CD4-positive, alpha-beta T cell (primary cell): Measurements from ENCODE around the gene SGMS2. TPM values are rescaled to one million over a fixed set of nuclear protein-coding genes. Genes with fewer than 3 reads are reported as not detected.

Experiments
- ATAC-seq: fragments of 200-7000 bp; cut with Tn5 transposase; one replicate; pipeline ENCODE4 v1.10.0; 2022; ENCODE audit warnings: mild to moderate bottlenecking; ENCODE audit not compliant: poor library complexity
- CTCF ChIA-PET: fragments of 350-600 bp; sonication (Branson Sonifier 250); formaldehyde crosslinking; loops from one replicate; lab custom pipeline; 2021; ENCODE audit warnings: antibody characterized with exemption, inconsistent platforms; lab: Charles Lee
- POLR2A ChIA-PET: fragments of 350-600 bp; sonication (Branson Sonifier 250); formaldehyde crosslinking; loops from one replicate; lab custom pipeline; 2021; ENCODE audit warnings: antibody characterized with exemption, inconsistent platforms; lab: Charles Lee
- DNase-seq, 14 experiments: peaks; one replicate each; pipeline ENCODE4 v3.0.0-alpha.2; 2013 to 2020; ENCODE audit warnings: mixed read lengths in 2 of 14
- H3K27ac ChIP-seq, 2 donors: one replicate each; pipeline versions ENCODE4 v1.5.1 to v1.7.0; 2013; ENCODE audit warnings: low read length in 2 of 2, low read depth in 1 of 2, mild to moderate bottlenecking in 1 of 2
- H3K27me3 ChIP-seq, 2 experiments: 1 replicate in 1 of 2; 2 replicates in 1 of 2; pipeline versions ENCODE4 v1.6.1 to v1.7.0; 2013; ENCODE audit warnings: low read length in 2 of 2, control low read depth in 1 of 2, mild to moderate bottlenecking in 1 of 2, moderate library complexity in 1 of 2; ENCODE audit not compliant: insufficient read depth in 2 of 2, control insufficient read depth in 1 of 2
- H3K36me3 ChIP-seq: one replicate; pipeline ENCODE4 v1.6.1; 2013; ENCODE audit warnings: low read length, control low read depth; ENCODE audit not compliant: insufficient read depth
- H3K4me1 ChIP-seq: one replicate; pipeline ENCODE4 v1.6.1; 2013; ENCODE audit warnings: low read length, control low read depth; ENCODE audit not compliant: insufficient read depth
- H3K4me3 ChIP-seq: one replicate; pipeline ENCODE4 v1.5.1; 2013; ENCODE audit warnings: mild to moderate bottlenecking, low read length, moderate library complexity
- H3K9me3 ChIP-seq, 2 experiments: 1 replicate in 1 of 2; 2 replicates in 1 of 2; pipeline versions ENCODE4 v1.6.1 to v1.7.0; 2013; ENCODE audit warnings: low read length in 2 of 2, mild to moderate bottlenecking in 2 of 2, control low read depth in 1 of 2, moderate library complexity in 1 of 2; ENCODE audit not compliant: control insufficient read depth in 1 of 2, insufficient read depth in 1 of 2
- H3K27ac Mint-ChIP-seq: one replicate; pipeline ENCODE4 v1.8.0; 2020; ENCODE audit warnings: mixed read lengths
- H3K27me3 Mint-ChIP-seq: one replicate; pipeline ENCODE4 v1.8.0; 2021; ENCODE audit warnings: mixed read lengths
- H3K36me3 Mint-ChIP-seq: one replicate; pipeline ENCODE4 v1.8.0; 2021; ENCODE audit warnings: low read depth, mixed read lengths
- H3K4me1 Mint-ChIP-seq: one replicate; pipeline ENCODE4 v1.8.0; 2021; ENCODE audit warnings: low read depth, mixed read lengths
- H3K4me3 Mint-ChIP-seq: one replicate; pipeline ENCODE4 v1.8.0; 2020; ENCODE audit warnings: mild to moderate bottlenecking, mixed read lengths
- H3K9me3 Mint-ChIP-seq: one replicate; pipeline ENCODE4 v1.8.0; 2020; ENCODE audit warnings: mixed read lengths
- intact Hi-C, 2 experiments: fragments of 100-400 bp; cut with DNase I in 1 of 2; cut with micrococcal nuclease in 1 of 2; formaldehyde crosslinking; loops; one replicate each; pipeline versions ENCODE4 v1.15.1 to v1.9.0; 2023 to 2025; cut with DNase I, micrococcal nuclease
- total RNA-seq, 174 experiments: library from RNA in 2 of 174; stranded (reverse) in 2 of 174; gene quantifications; one replicate each; pipeline ENCODE4 v1.2.3 and lab custom pipeline; 2021 to 2026
- TF ChIP-seq, protein P1 (sequence below): fragments of 200-600 bp; IDR thresholded peaks from one replicate; pipeline ENCODE4 v1.8.0; 2022; ENCODE audit warnings: antibody characterized with exemption, mild to moderate bottlenecking

SGMS2 gene
- total RNA-seq, 2 experiments from 2014 or later: 0.08 TPM; not detected in 1

- TF ChIP-seq, protein P1, sequence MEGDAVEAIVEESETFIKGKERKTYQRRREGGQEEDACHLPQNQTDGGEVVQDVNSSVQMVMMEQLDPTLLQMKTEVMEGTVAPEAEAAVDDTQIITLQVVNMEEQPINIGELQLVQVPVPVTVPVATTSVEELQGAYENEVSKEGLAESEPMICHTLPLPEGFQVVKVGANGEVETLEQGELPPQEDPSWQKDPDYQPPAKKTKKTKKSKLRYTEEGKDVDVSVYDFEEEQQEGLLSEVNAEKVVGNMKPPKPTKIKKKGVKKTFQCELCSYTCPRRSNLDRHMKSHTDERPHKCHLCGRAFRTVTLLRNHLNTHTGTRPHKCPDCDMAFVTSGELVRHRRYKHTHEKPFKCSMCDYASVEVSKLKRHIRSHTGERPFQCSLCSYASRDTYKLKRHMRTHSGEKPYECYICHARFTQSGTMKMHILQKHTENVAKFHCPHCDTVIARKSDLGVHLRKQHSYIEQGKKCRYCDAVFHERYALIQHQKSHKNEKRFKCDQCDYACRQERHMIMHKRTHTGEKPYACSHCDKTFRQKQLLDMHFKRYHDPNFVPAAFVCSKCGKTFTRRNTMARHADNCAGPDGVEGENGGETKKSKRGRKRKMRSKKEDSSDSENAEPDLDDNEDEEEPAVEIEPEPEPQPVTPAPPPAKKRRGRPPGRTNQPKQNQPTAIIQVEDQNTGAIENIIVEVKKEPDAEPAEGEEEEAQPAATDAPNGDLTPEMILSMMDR: no peak
- POLR2A ChIA-PET: no interaction called here
- Histone ChIP-seq H3K9me3 (peaks cover 4 to 8% of the 10 kb centered on the region in 2 experiments), H3K36me3 (peaks cover 17% of the 10 kb centered on the region), H3K27me3 (no peaks in the 10 kb centered on the region), H3K4me3 (no peak overlapping the region), H3K27ac (no peak overlapping the region), H3K4me1 (no peaks in the 10 kb centered on the region)
- peaks cover 8% of the 10 kb centered on the region for H3K9me3 Mint-ChIP-seq
- no peak for ATAC-seq
- CTCF ChIA-PET: no interaction called here
- peaks cover 77% of the 10 kb centered on the region for H3K36me3 Mint-ChIP-seq
- intact Hi-C loops: no loop called here
- no peak overlapping the region for H3K27ac Mint-ChIP-seq
- no peaks in the 10 kb centered on the region for H3K4me1 Mint-ChIP-seq
- no peak overlapping the region for H3K4me3 Mint-ChIP-seq
- H3K27me3 Mint-ChIP-seq: no peaks in the 10 kb centered on the region
- no peak for DNase-seq
Observed at GRCh38 chr4:107950746-107951540, 126.2 kb downstream of the SGMS2 start.

DNA sequence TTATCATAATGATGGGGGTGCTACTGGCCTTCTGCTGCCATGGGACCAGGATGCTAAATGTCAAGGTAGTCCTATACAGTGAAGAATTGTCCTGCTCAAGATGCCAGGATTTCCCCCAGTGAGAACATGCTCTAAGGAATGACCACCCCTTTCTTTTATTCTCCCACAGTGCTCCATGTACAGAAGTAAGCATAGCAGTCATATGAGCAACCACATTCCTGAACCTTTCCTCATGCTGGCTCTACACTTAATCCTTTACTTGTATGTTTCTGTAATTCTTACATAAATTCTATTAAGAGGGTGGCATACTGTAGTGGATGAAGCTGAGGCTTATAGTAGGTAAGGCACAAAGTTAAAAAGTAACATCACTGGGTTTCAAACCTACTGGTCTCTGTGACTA lies 126.8 kb downstream of the SGMS2 start:
- no peak overlapping the region for H3K27ac ChIP-seq
- no peaks in the 10 kb centered on the region for H3K4me1 Mint-ChIP-seq
- peaks cover 77% of the 10 kb centered on the region for H3K36me3 Mint-ChIP-seq
- H3K36me3 ChIP-seq: peaks cover 17% of the 10 kb centered on the region
- no peaks in the 10 kb centered on the region for H3K27me3 ChIP-seq
- H3K4me3 Mint-ChIP-seq: no peak overlapping the region
- ATAC-seq: no peak
- intact Hi-C loops: no loop called here
- no peak overlapping the region for H3K27ac Mint-ChIP-seq
- no peak for DNase-seq
- H3K4me3 ChIP-seq: no peak overlapping the region
- peaks cover 4 to 14% of the 10 kb centered on the region in 2 experiments for H3K9me3 ChIP-seq
- H3K27me3 Mint-ChIP-seq: no peaks in the 10 kb centered on the region
- ChIA-PET POLR2A (no interaction called here), CTCF (no interaction called here)
- peaks cover 14% of the 10 kb centered on the region for H3K9me3 Mint-ChIP-seq
- TF ChIP-seq, protein P1: no peak
- no peaks in the 10 kb centered on the region for H3K4me1 ChIP-seq

GRCh38 chr4:107956011-107956410 lies 131.3 kb downstream of the SGMS2 start:
- CTCF ChIA-PET: no interaction called here
- H3K4me1 Mint-ChIP-seq: no peaks in the 10 kb centered on the region
- Histone ChIP-seq H3K27me3 (no peaks in the 10 kb centered on the region), H3K4me3 (no peak overlapping the region), H3K4me1 (no peaks in the 10 kb centered on the region), H3K9me3 (peaks cover 11 to 16% of the 10 kb centered on the region in 2 experiments), H3K36me3 (peaks cover 2% of the 10 kb centered on the region), H3K27ac (no peak overlapping the region)
- intact Hi-C loops: no loop called here
- DNase-seq: no peak
- POLR2A ChIA-PET: no interaction called here
- no peak overlapping the region for H3K27ac Mint-ChIP-seq
- peaks cover 14% of the 10 kb centered on the region for H3K9me3 Mint-ChIP-seq
- H3K36me3 Mint-ChIP-seq: peaks cover 40% of the 10 kb centered on the region
- TF ChIP-seq, protein P1: no peak
- H3K27me3 Mint-ChIP-seq: no peaks in the 10 kb centered on the region
- ATAC-seq: no peak
- no peak overlapping the region for H3K4me3 Mint-ChIP-seq

Other genes starting within 250 kb of the SGMS2 start
- 1 to 10 TPM; 5.6 to 6.6 TPM for gene PAPSS1, start 104.7 kb upstream of the SGMS2 start, total RNA-seq
- 1 to 10 TPM; 2.9 to 4.0 TPM for gene CYP2U1, start 106.6 kb downstream of the SGMS2 start, total RNA-seq
- gene HADH, start 165.0 kb downstream of the SGMS2 start, total RNA-seq: 10 to 100 TPM; 16.1 to 16.3 TPM